HG02763 (cell line): Measurements from ENCODE around the gene LCE1D.

ENCODE experiments used
- ATAC-seq: cut with Tn5 transposase; IDR thresholded peaks from one replicate; pipeline ENCODE4 v1.9.1; 2021; ENCODE audit warnings: mild to moderate bottlenecking, moderate library complexity; ENCODE audit not compliant: unreplicated experiment

Gene LCE1D

GRCh38 chr1:152796421-152796820 is at the start of gene LCE1D:
Gene LCE1D, plus strand, starts transcription at chr1:152796721. Its CDS starts 1,074 bp downstream, at chr1:152797795.
- no peak for ATAC-seq

- ATAC-seq, result no peak
Observed at GRCh38 chr1:152747831-152748230, 48.7 kb upstream of the LCE1D start.

GRCh38 chr1:152752225-152752624 is 44.3 kb upstream of the LCE1D start:
- no peak for ATAC-seq

- ATAC-seq, result no peak
Observed at GRCh38 chr1:152753586-152753985, 42.9 kb upstream of the LCE1D start.

GRCh38 chr1:152756872-152757271 is 39.6 kb upstream of the LCE1D start:
- no peak for ATAC-seq

- ATAC-seq, result no peak
Observed at GRCh38 chr1:152757747-152758146, 38.8 kb upstream of the LCE1D start, which contains the start of gene KPRP. Gene KPRP, plus strand, starts transcription at chr1:152758025. Its CDS starts 1,564 bp downstream, at chr1:152759589.

GRCh38 chr1:152758636-152759035 is 37.9 kb upstream of the LCE1D start:
- ATAC-seq, result no peak

- ATAC-seq, result no peak
Observed at GRCh38 chr1:152759453-152760173, 36.9 kb upstream of the LCE1D start.

- no peak for ATAC-seq
Observed at GRCh38 chr1:152760551-152761190, 35.9 kb upstream of the LCE1D start.

- ATAC-seq, result no peak
Observed at GRCh38 chr1:152761609-152762213, 34.8 kb upstream of the LCE1D start.

- ATAC-seq, result no peak
Observed at GRCh38 chr1:152768847-152769533, 27.5 kb upstream of the LCE1D start.

- no peak for ATAC-seq
Observed at GRCh38 chr1:152770411-152770810, 26.1 kb upstream of the LCE1D start.

GRCh38 chr1:152774875-152775274 is 21.6 kb upstream of the LCE1D start, which contains the start of gene LCE1F:
Gene LCE1F, plus strand, starts transcription at chr1:152775140. Its CDS starts 1,232 bp downstream, at chr1:152776372.
- ATAC-seq, result no peak

GRCh38 chr1:152776361-152776760 is 20.2 kb upstream of the LCE1D start:
- ATAC-seq, result no peak

- no peak for ATAC-seq
Observed at GRCh38 chr1:152777510-152778137, 18.9 kb upstream of the LCE1D start.

GRCh38 chr1:152783095-152783494 is 13.4 kb upstream of the LCE1D start:
- ATAC-seq, result no peak

- no peak for ATAC-seq
Observed at GRCh38 chr1:152786077-152786476, 10.4 kb upstream of the LCE1D start, which contains the start of gene LCE1E. Gene LCE1E, plus strand, starts transcription at chr1:152786257. Its CDS starts 1,043 bp downstream, at chr1:152787300.

- no peak for ATAC-seq
Observed at GRCh38 chr1:152795686-152796085, 835 bp upstream of the LCE1D start.

- no peak for ATAC-seq
Observed at GRCh38 chr1:152801333-152801732, 4.8 kb downstream of the LCE1D start.

GRCh38 chr1:152806576-152806975 is 10.1 kb downstream of the LCE1D start, which contains the start of gene LCE1C:
Gene LCE1C, minus strand, starts transcription at chr1:152806651. Its CDS starts 1,173 bp downstream, at chr1:152805478.
- ATAC-seq, result no peak

- no peak for ATAC-seq
Observed at GRCh38 chr1:152811050-152811449, 14.5 kb downstream of the LCE1D start.
